Heart left ventricle (tissue), 13 donors: Measurements from ENCODE around the gene JOSD2.

ENCODE experiments used
- CTCF ChIP-seq, 12 donors: fragments of 200-600 bp; sonication (generic) in 4 of 12; IDR thresholded peaks; one replicate each; pipeline versions ENCODE4 v1.5.0 to v1.8.0; 2018 to 2022; ENCODE audit warnings: antibody characterized with exemption in 12 of 12, mild to moderate bottlenecking in 5 of 12
- POLR2A ChIP-seq, 2 donors: fragments of 450-650 bp; IDR thresholded peaks; one replicate each; pipeline ENCODE4 v1.6.1; 2017; ENCODE audit warnings: antibody characterized with exemption in 2 of 2, mild to moderate bottlenecking in 2 of 2, moderate library complexity in 2 of 2
- donor health status: ischemic (EF 13 %, LVEDD 7.1; RV severe dilation, severe dysfunction).
- donor health status: DM: no; HTN: yes; CAD: no.
- donor health status: DM: no; HTN: no; CAD: no.
- donor health status: ischemic (EF 25% LVEDD 6.9; RV normal size, moderate dysfunction).
- donor health status: ischemic (EF 25% LVEDD 5.7; RV mildly dilated, moderate dysfunction).
- donor health status: ischemic (EF 35%, LVEDD 5.7; RV mildly dilated, moderate dysfunction).
- donor health status: nonischemic (EF 11% LVEDD 7.7; RV severe dilation, severe dysfunction).
- donor health status: DM: yes; HTN: yes; CAD: no.
- donor health status: PGD.
- donor health status: ischemic (EF 29% LVEDD 5.4; RV normal size, mild dysfunction).
- donor health status: nonischemic (EF 23%, LVEDD 6.1; RV moderate dilation, normal function).

- TF ChIP-seq CTCF (IDR thresholded peaks at IDR 0.05): peak in 3 of 12 donors; percentile 8 to 26 (median 16)
- TF ChIP-seq POLR2A (IDR thresholded peaks at IDR 0.05): peak in 1 of 2 donors; percentile 92
Observed at GRCh38 chr19:50500060-50500752, 10.8 kb downstream of the JOSD2 start.
